ENCODE results near the gene TECTA. TPM values are rescaled to one million over a fixed set of nuclear protein-coding genes. Genes with fewer than 3 reads are reported as not detected.

The TECTA gene
- total and polyA plus RNA-seq, 2 donors (not counting 1 experiment from before 2014, with no cell fraction given), result 0.30 to 0.33 TPM

- Histone ChIP-seq H3K4me3 (replicated peaks in 1 of 4; ENCODE audit: control extremely low read depth in 1 of 4, insufficient read depth in 1 of 4, low read depth in 3 of 4, low read length in 4 of 4) (no peak overlapping the region), H3K79me2 (ENCODE audit: control insufficient read depth, insufficient read depth, low read length) (no peaks in the 10 kb centered on the region), H3K4me1 (ENCODE audit: control insufficient read depth, extremely low read depth, insufficient read depth, low read length) (no peaks in the 10 kb centered on the region), H3K36me3 (ENCODE audit: control insufficient read depth, insufficient read depth, low read length) (no peaks in the 10 kb centered on the region), H3K4me2 (ENCODE audit: extremely low read depth, insufficient read depth, low read length) (no peak overlapping the region), H3K9me3 (ENCODE audit: control insufficient read depth, insufficient read depth, low read depth, low read length) (no peaks in the 10 kb centered on the region), H3K27me3 (ENCODE audit: control insufficient read depth, insufficient read depth, low read length) (peaks cover 4% of the 10 kb centered on the region), H4K20me1 (ENCODE audit: control insufficient read depth, extremely low read depth, insufficient read depth, low read length) (no peaks in the 10 kb centered on the region), H3K9ac (ENCODE audit: insufficient read depth, low read length) (no peak overlapping the region), H2AFZ (ENCODE audit: low read length) (no peak overlapping the region), H3K27ac (ENCODE audit: insufficient read depth, low read length) (no peak overlapping the region)
- TF ChIP-seq, protein P1, sequence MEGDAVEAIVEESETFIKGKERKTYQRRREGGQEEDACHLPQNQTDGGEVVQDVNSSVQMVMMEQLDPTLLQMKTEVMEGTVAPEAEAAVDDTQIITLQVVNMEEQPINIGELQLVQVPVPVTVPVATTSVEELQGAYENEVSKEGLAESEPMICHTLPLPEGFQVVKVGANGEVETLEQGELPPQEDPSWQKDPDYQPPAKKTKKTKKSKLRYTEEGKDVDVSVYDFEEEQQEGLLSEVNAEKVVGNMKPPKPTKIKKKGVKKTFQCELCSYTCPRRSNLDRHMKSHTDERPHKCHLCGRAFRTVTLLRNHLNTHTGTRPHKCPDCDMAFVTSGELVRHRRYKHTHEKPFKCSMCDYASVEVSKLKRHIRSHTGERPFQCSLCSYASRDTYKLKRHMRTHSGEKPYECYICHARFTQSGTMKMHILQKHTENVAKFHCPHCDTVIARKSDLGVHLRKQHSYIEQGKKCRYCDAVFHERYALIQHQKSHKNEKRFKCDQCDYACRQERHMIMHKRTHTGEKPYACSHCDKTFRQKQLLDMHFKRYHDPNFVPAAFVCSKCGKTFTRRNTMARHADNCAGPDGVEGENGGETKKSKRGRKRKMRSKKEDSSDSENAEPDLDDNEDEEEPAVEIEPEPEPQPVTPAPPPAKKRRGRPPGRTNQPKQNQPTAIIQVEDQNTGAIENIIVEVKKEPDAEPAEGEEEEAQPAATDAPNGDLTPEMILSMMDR (conservative IDR thresholded peaks at IDR 0.05 in 1 of 2, IDR thresholded peaks at IDR 0.05 in 1 of 2; ENCODE audit: low read depth in 1 of 2, low read length in 2 of 2), result no peak
- no peak for TF ChIP-seq EZH2 (IDR thresholded peaks at IDR 0.05; ENCODE audit: low read length, missing control alignments)
- DNase-seq (ENCODE audit: low read depth in 2 of 2), result no peak
These were observed 9.0 kb downstream of the TECTA start for GRCh38 chr11:121109916-121110586.

DNA sequence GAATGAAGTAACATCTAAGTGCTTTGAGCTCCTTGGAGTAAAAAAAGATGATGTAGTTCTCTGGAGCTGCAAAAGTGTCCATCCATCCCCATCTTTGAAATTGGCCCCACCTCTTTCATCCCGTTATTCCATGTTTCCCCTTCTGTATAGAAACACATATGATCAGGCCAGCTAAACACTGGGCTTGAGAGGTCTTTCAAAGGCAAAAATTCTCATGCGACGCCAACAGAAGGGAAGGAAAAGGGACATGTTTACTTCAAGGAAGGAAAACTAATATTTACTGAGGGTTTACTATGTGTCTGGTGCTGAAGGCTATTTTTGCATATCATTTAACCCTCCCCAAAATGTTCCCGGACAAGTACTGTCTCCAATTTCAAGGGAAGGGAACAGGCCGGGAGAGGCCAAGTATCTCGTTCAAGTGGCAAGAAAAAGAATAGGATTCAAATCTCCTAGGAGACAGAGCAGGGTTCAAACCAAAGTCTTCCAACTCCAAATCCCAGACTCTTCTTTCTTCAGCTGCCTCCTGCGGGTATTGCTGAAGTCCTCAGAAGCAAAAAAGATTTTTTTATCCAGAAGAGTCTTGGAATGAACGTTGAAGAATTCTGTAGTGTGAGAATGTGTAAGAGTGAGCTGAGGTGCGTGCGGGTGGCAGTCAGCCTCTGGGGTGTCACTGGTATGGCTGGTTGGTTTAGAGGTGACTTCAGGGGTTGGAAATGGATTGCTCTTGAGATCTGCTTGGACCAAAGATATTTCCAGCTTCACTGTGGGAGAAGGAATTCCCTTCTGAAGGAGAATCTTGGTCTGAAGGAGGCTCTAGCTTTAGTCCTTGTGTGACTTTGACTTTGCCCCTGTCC is 10.1 kb downstream of the TECTA start:
- H3K36me3 ChIP-seq (ENCODE audit: control insufficient read depth, insufficient read depth, low read length), result no peaks in the 10 kb centered on the region
- no peak for DNase-seq (ENCODE audit: low read depth in 2 of 2)
- H3K4me3 ChIP-seq (replicated peaks in 1 of 4; ENCODE audit: control extremely low read depth in 1 of 4, insufficient read depth in 1 of 4, low read depth in 3 of 4, low read length in 4 of 4), result no peak overlapping the region
- H3K4me1 ChIP-seq (ENCODE audit: control insufficient read depth, extremely low read depth, insufficient read depth, low read length), result no peaks in the 10 kb centered on the region
- H3K27ac ChIP-seq (ENCODE audit: insufficient read depth, low read length), result no peak overlapping the region
- no peak overlapping the region for H2AFZ ChIP-seq (ENCODE audit: low read length)
- H3K4me2 ChIP-seq (ENCODE audit: extremely low read depth, insufficient read depth, low read length), result no peak overlapping the region
- H3K79me2 ChIP-seq (ENCODE audit: control insufficient read depth, insufficient read depth, low read length), result no peaks in the 10 kb centered on the region
- no peak overlapping the region for H3K9ac ChIP-seq (ENCODE audit: insufficient read depth, low read length)
- peaks cover 4% of the 10 kb centered on the region for H3K27me3 ChIP-seq (ENCODE audit: control insufficient read depth, insufficient read depth, low read length)
- TF ChIP-seq EZH2 (IDR thresholded peaks at IDR 0.05; ENCODE audit: low read length, missing control alignments), result no peak
- TF ChIP-seq, protein P1 (conservative IDR thresholded peaks at IDR 0.05 in 1 of 2, IDR thresholded peaks at IDR 0.05 in 1 of 2; ENCODE audit: low read depth in 1 of 2, low read length in 2 of 2), result no peak
- H3K9me3 ChIP-seq (ENCODE audit: control insufficient read depth, insufficient read depth, low read depth, low read length), result no peaks in the 10 kb centered on the region
- no peaks in the 10 kb centered on the region for H4K20me1 ChIP-seq (ENCODE audit: control insufficient read depth, extremely low read depth, insufficient read depth, low read length)
